Upper lobe of left lung (tissue), 6 donors: ENCODE results near the gene SURF6. TPM values are rescaled to one million over a fixed set of nuclear protein-coding genes. Genes with fewer than 3 reads are reported as not detected.

ENCODE experiments used
- ATAC-seq, 2 donors: fragments of 200-7000 bp; cut with Tn5 transposase; one replicate each; pipeline ENCODE4 v1.9.1; 2022; ENCODE audit warnings: mild to moderate bottlenecking in 2 of 2, moderate library complexity in 2 of 2; ENCODE audit not compliant: low FRiP score in 2 of 2
- DNase-seq, 2 donors: peaks; one replicate each; pipeline ENCODE4 v3.0.0-alpha.2; 2019 to 2020
- H3K27ac ChIP-seq, 4 donors: fragments of 200-600 bp; sonication (generic); one replicate each; pipeline ENCODE4 v1.5.1; 2016 to 2019
- H3K27me3 ChIP-seq, 4 donors: fragments of 200-600 bp; sonication (generic); one replicate each; pipeline ENCODE4 v1.5.1; 2017 to 2019
- H3K36me3 ChIP-seq, 4 donors: fragments of 200-600 bp; sonication (generic); one replicate each; pipeline ENCODE4 v1.5.1; 2016 to 2019
- H3K4me1 ChIP-seq, 4 donors: fragments of 200-600 bp; sonication (generic); one replicate each; pipeline ENCODE4 v1.5.1; 2018 to 2019
- H3K4me3 ChIP-seq, 4 donors: fragments of 200-600 bp; sonication (generic); one replicate each; pipeline ENCODE4 v1.5.1; 2017 to 2019; ENCODE audit warnings: mild to moderate bottlenecking in 2 of 4, moderate library complexity in 1 of 4
- H3K9me3 ChIP-seq, 4 donors: fragments of 200-600 bp; sonication (generic); one replicate each; pipeline ENCODE4 v1.5.1; 2018 to 2019
- CTCF ChIP-seq, 6 experiments: fragments of 450-650 bp in 4 of 6; fragments of 200-600 bp in 2 of 6; sonication (generic) in 2 of 6; IDR thresholded peaks; one replicate each; pipeline ENCODE4 v1.5.1; 2016 to 2019; ENCODE audit warnings: antibody characterized with exemption in 6 of 6
- EP300 ChIP-seq, 4 donors: sonication (generic); formaldehyde crosslinking; IDR thresholded peaks; one replicate each; pipeline ENCODE4 v1.5.1; 2017; ENCODE audit warnings: antibody characterized with exemption in 4 of 4, control low read depth in 2 of 4
- POLR2A ChIP-seq, 4 donors: fragments of 450-650 bp; IDR thresholded peaks; one replicate each; pipeline ENCODE4 v1.5.1; 2016 to 2017; ENCODE audit warnings: antibody characterized with exemption in 4 of 4, mild to moderate bottlenecking in 2 of 4
- POLR2AphosphoS5 ChIP-seq, 2 donors: sonication (generic); formaldehyde crosslinking; IDR thresholded peaks; one replicate each; pipeline ENCODE4 v1.5.1; 2017; ENCODE audit warnings: antibody characterized with exemption in 2 of 2
- WGBS, 2 donors: methylation state at CpG; one replicate each; pipeline ENCODE4 v1.1.5; 2017 to 2018; 5-methylcytosine and 5-hydroxymethylcytosine counted together
- total RNA-seq, 6 donors: library from RNA; depleted of rRNA in 4 of 6; stranded (reverse); fragments of >200 nt in 4 of 6; gene quantifications; one replicate each; pipeline versions ENCODE4 v1.1.0 to v1.2.1, GENCODE V29; 2016 to 2021
- donor health status: DM: no; HTN: no; CAD: no; lungs with moderate emphysema.
- donor health status: DM: no; HTN: yes; CAD: no; lungs with severe emphysema.

The SURF6 gene
- total RNA-seq, 6 donors from 2014 or later, result 16.6 to 30.4 (median 24.7) TPM

- Histone ChIP-seq H3K4me1 (peaks cover 62 to 75% (median 67%) of the 10 kb centered on the region in 4 donors), H3K27me3 (no peaks in the 10 kb centered on the region), H3K27ac (peak overlapping the region in 2 of 4 donors; percentile 62 to 63), H3K36me3 (peaks cover 9 to 50% (median 18%) of the 10 kb centered on the region in 4 donors), H3K4me3 (peak overlapping the region in 2 of 4 donors; percentile 0 to 8), H3K9me3 (no peaks in the 10 kb centered on the region)
- no peak for ATAC-seq
- TF ChIP-seq CTCF (IDR thresholded peaks at IDR 0.05) (no peak), POLR2AphosphoS5 (IDR thresholded peaks at IDR 0.05) (no peak), EP300 (IDR thresholded peaks at IDR 0.05) (no peak), POLR2A (IDR thresholded peaks at IDR 0.05) (no peak)
- DNase-seq, result no peak
- 54 to 69% methylated on average over 12 of the region's 12 CpGs for WGBS, 2 donors
Observed at GRCh38 chr9:133371261-133371711, 35.3 kb upstream of the SURF6 start.

GRCh38 chr9:133370685-133371084 lies 34.7 kb upstream of the SURF6 start:
- peak overlapping the region; percentile 10 to 63 (median 43) for H3K27ac ChIP-seq
- DNase-seq (peak in 1 of 2 donors; percentile 28), ATAC-seq (no peak)
- no peak for TF ChIP-seq CTCF (IDR thresholded peaks at IDR 0.05)
- TF ChIP-seq POLR2AphosphoS5 (IDR thresholded peaks at IDR 0.05), result no peak
- TF ChIP-seq POLR2A (IDR thresholded peaks at IDR 0.05), result peak in 1 of 4 donors; percentile 6
- TF ChIP-seq EP300 (IDR thresholded peaks at IDR 0.05), result no peak
- peaks cover 13 to 56% (median 24%) of the 10 kb centered on the region in 4 donors for H3K36me3 ChIP-seq
- no peaks in the 10 kb centered on the region for H3K9me3 ChIP-seq
- H3K27me3 ChIP-seq, result no peaks in the 10 kb centered on the region
- peaks cover 62 to 75% (median 67%) of the 10 kb centered on the region in 4 donors for H3K4me1 ChIP-seq
- H3K4me3 ChIP-seq, result peak overlapping the region in 1 of 4 donors; percentile 8
- 63 to 66% methylated on average over 6 to 9 of the region's 9 CpGs for WGBS, 2 donors

GRCh38 chr9:133369933-133370332 lies 33.9 kb upstream of the SURF6 start:
- H3K9me3 ChIP-seq, result no peaks in the 10 kb centered on the region
- DNase-seq (no peak), ATAC-seq (peak in 1 of 2 donors; percentile 46)
- peaks cover 19 to 63% (median 31%) of the 10 kb centered on the region in 4 donors for H3K36me3 ChIP-seq
- WGBS, 2 donors, result 48 to 61% methylated on average over 5 to 7 of the region's 7 CpGs
- peak overlapping the region; percentile 10 to 63 (median 36) for H3K27ac ChIP-seq
- H3K4me1 ChIP-seq, result peaks cover 62 to 74% (median 68%) of the 10 kb centered on the region in 4 donors
- H3K4me3 ChIP-seq, result no peak overlapping the region
- no peaks in the 10 kb centered on the region for H3K27me3 ChIP-seq
- TF ChIP-seq POLR2AphosphoS5 (IDR thresholded peaks at IDR 0.05), result no peak
- TF ChIP-seq POLR2A (IDR thresholded peaks at IDR 0.05), result no peak
- no peak for TF ChIP-seq CTCF (IDR thresholded peaks at IDR 0.05)
- TF ChIP-seq EP300 (IDR thresholded peaks at IDR 0.05), result no peak

- WGBS, 2 donors, result 54 to 76% methylated on average over 4 to 6 of the region's 6 CpGs
- no peak for TF ChIP-seq POLR2A (IDR thresholded peaks at IDR 0.05)
- TF ChIP-seq CTCF (IDR thresholded peaks at IDR 0.05), result no peak
- no peak for TF ChIP-seq POLR2AphosphoS5 (IDR thresholded peaks at IDR 0.05)
- TF ChIP-seq EP300 (IDR thresholded peaks at IDR 0.05), result no peak
- H3K4me3 ChIP-seq, result no peak overlapping the region
- H3K9me3 ChIP-seq, result no peaks in the 10 kb centered on the region
- H3K27ac ChIP-seq, result peak overlapping the region in 2 of 4 donors; percentile 10 to 49
- ATAC-seq (no peak), DNase-seq (no peak)
- H3K4me1 ChIP-seq, result peaks cover 61 to 68% (median 65%) of the 10 kb centered on the region in 4 donors
- peaks cover 23 to 68% (median 34%) of the 10 kb centered on the region in 4 donors for H3K36me3 ChIP-seq
- no peaks in the 10 kb centered on the region for H3K27me3 ChIP-seq
Observed at GRCh38 chr9:133369422-133369821, 33.4 kb upstream of the SURF6 start.
